ENCODE results near the gene SEC14L1. TPM values are rescaled to one million over a fixed set of nuclear protein-coding genes. Genes with fewer than 3 reads are reported as not detected.

The SEC14L1 gene
- total and polyA plus RNA-seq, 2 donors from 2014 or later: 49.2 to 157 TPM

DNA sequence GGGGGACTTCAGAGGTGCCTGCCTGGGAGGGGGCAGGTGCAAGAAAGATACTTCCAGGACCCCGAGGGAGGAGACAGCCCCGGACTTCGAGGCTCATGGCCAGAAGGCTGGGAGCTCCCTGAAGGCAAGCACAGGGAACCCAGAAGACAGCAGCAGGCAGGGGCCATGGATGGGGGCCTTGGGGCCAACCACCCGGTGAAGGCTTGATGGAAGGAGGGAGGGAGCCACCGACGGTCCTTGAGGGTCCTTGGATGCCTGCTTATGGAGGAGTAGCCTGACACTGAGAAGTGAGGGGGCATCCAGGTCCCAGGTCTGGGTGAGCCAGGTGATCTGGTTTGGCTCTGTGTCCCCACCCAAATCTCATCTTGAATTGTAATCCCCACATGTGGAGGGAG lies 89.7 kb downstream of the SEC14L1 start:
- H3K27ac ChIP-seq (ENCODE audit: low read depth in 2 of 2, low read length in 2 of 2): no peak overlapping the region
- no peaks in the 10 kb centered on the region for H3K4me1 ChIP-seq (ENCODE audit: control insufficient read depth in 2 of 3, insufficient read depth in 2 of 3, low read depth in 1 of 3, low read length in 3 of 3)
- H3K4me3 ChIP-seq (ENCODE audit: low read length in 3 of 3): no peak overlapping the region
- no peaks in the 10 kb centered on the region for H3K36me3 ChIP-seq (ENCODE audit: control insufficient read depth in 2 of 3, insufficient read depth in 3 of 3, low read length in 3 of 3)
- FAIRE-seq (no peak), DNase-seq (no peak)
- H3K9ac ChIP-seq (ENCODE audit: low read length in 3 of 3): no peak overlapping the region
- H3K9me3 ChIP-seq (ENCODE audit: control insufficient read depth in 2 of 3, insufficient read depth in 1 of 3, low read length in 3 of 3): no peaks in the 10 kb centered on the region
- TF ChIP-seq, protein P1, sequence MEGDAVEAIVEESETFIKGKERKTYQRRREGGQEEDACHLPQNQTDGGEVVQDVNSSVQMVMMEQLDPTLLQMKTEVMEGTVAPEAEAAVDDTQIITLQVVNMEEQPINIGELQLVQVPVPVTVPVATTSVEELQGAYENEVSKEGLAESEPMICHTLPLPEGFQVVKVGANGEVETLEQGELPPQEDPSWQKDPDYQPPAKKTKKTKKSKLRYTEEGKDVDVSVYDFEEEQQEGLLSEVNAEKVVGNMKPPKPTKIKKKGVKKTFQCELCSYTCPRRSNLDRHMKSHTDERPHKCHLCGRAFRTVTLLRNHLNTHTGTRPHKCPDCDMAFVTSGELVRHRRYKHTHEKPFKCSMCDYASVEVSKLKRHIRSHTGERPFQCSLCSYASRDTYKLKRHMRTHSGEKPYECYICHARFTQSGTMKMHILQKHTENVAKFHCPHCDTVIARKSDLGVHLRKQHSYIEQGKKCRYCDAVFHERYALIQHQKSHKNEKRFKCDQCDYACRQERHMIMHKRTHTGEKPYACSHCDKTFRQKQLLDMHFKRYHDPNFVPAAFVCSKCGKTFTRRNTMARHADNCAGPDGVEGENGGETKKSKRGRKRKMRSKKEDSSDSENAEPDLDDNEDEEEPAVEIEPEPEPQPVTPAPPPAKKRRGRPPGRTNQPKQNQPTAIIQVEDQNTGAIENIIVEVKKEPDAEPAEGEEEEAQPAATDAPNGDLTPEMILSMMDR (IDR thresholded peaks at IDR 0.05; ENCODE audit: borderline replicate concordance, extremely low read depth, insufficient read depth): no peak
- H3K27me3 ChIP-seq (ENCODE audit: control insufficient read depth, insufficient read depth, low read length): no peaks in the 10 kb centered on the region
- intact Hi-C loops (cut with DNase I): no loop called here

DNA sequence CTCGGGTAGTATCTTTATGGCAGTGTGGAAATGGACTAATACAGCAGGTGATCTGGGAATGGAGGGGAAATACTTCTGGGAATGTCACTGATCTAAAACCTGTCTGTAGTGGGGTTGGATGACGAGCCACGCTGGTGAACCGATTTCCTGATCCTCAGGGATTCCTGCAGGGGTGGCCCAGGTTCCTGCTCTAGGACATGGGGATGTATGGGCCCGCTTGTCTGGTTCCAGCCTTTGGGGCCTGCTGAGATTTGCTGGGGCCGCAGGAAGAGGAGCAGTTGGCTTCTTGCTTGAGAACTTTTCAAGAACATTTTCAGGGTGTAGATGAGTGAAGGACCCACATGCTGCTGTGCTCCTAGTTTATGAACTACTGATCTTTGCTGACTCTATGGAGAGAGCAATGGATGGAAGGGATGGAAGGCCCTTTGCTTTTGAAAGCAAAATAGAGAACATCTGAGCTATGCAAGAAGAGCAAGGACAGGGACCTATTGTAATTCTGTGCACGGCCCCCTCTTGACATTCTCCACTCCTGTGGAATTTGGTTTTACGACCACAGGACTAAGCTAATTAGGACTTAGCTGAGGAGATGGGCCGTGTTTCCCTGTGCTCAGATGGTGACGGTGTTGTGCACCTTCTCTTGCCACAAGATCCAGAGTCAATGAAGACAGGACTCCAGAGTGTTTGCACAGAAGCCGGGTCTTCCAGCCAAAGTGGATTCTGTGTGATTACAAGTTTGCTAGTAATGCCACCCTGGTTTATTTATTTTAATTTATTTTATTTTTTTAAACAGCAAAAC lies 90.5 kb downstream of the SEC14L1 start:
- DNase-seq (no peak), FAIRE-seq (no peak)
- no peak overlapping the region for H3K27ac ChIP-seq (ENCODE audit: low read depth in 2 of 2, low read length in 2 of 2)
- intact Hi-C loops (cut with DNase I): no loop called here
- no peak overlapping the region for H3K4me3 ChIP-seq (ENCODE audit: low read length in 3 of 3)
- H3K36me3 ChIP-seq (ENCODE audit: control insufficient read depth in 2 of 3, insufficient read depth in 3 of 3, low read length in 3 of 3): no peaks in the 10 kb centered on the region
- H3K9me3 ChIP-seq (ENCODE audit: control insufficient read depth in 2 of 3, insufficient read depth in 1 of 3, low read length in 3 of 3): no peaks in the 10 kb centered on the region
- H3K27me3 ChIP-seq (ENCODE audit: control insufficient read depth, insufficient read depth, low read length): no peaks in the 10 kb centered on the region
- peaks cover 0 to 2% (median 0%) of the 10 kb centered on the region in 3 donors for H3K4me1 ChIP-seq (ENCODE audit: control insufficient read depth in 2 of 3, insufficient read depth in 2 of 3, low read depth in 1 of 3, low read length in 3 of 3)
- TF ChIP-seq, protein P1 (IDR thresholded peaks at IDR 0.05; ENCODE audit: borderline replicate concordance, extremely low read depth, insufficient read depth): no peak
- H3K9ac ChIP-seq (ENCODE audit: low read length in 3 of 3): no peak overlapping the region

DNA sequence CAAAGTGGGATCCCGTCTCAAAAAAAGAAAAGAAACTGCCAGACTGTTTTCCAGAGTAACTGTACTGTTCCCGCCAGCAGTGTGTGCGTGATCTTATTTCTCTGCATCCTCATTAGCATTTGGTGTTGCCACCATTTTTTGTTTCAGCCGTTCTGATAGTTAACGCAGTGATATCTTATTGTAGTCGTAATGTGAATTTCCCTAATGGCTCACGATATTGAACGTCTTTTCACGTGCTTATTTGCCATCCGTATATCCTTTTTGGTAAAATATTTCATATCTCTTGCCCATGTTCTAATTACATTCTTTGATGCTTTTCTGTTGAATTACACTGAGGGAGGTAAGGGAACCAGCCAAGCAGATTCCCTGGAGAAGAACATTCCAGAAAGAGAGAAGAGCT lies 92.4 kb downstream of the SEC14L1 start:
- Histone ChIP-seq H3K36me3 (ENCODE audit: control insufficient read depth in 2 of 3, insufficient read depth in 3 of 3, low read length in 3 of 3) (no peaks in the 10 kb centered on the region), H3K27me3 (ENCODE audit: control insufficient read depth, insufficient read depth, low read length) (no peaks in the 10 kb centered on the region), H3K9me3 (ENCODE audit: control insufficient read depth in 2 of 3, insufficient read depth in 1 of 3, low read length in 3 of 3) (no peaks in the 10 kb centered on the region), H3K9ac (ENCODE audit: low read length in 3 of 3) (no peak overlapping the region), H3K27ac (ENCODE audit: low read depth in 2 of 2, low read length in 2 of 2) (no peak overlapping the region), H3K4me1 (ENCODE audit: control insufficient read depth in 2 of 3, insufficient read depth in 2 of 3, low read depth in 1 of 3, low read length in 3 of 3) (peaks cover 0 to 5% (median 0%) of the 10 kb centered on the region in 3 donors), H3K4me3 (ENCODE audit: low read length in 3 of 3) (no peak overlapping the region)
- FAIRE-seq: no peak
- no peak for DNase-seq
- TF ChIP-seq, protein P1 (IDR thresholded peaks at IDR 0.05; ENCODE audit: borderline replicate concordance, extremely low read depth, insufficient read depth): no peak
- intact Hi-C loops (cut with DNase I): no loop called here

Data from kidney (tissue), 14 donors.